MM.1S (cell line): ENCODE measurements around the gene FADS3.

Experiments used
- DNase-seq: peaks from one replicate; pipeline ENCODE4 v3.0.0-alpha.2; 2015
- H2AFZ ChIP-seq: fragments of 300-600 bp; sonication (generic); 2 replicates; pipeline ENCODE4 v1.6.0; 2016; ENCODE audit warnings: antibody characterized with exemption, low read length
- H3F3A ChIP-seq: fragments of 300-600 bp; sonication (generic); 2 replicates; pipeline ENCODE4 v1.6.1; 2016; ENCODE audit warnings: mild to moderate bottlenecking, antibody characterized with exemption, low read length, moderate library complexity, mixed read lengths; ENCODE audit not compliant: insufficient read depth
- H3K27ac ChIP-seq: fragments of 300-600 bp; sonication (generic); 2 replicates; pipeline ENCODE4 v1.5.1; 2016; ENCODE audit warnings: mild to moderate bottlenecking, low read length
- H3K27me3 ChIP-seq: fragments of 300-600 bp; sonication (generic); replicated peaks from 2 replicates; pipeline ENCODE4 v1.6.0; 2016; ENCODE audit warnings: low read length; ENCODE audit not compliant: insufficient read depth
- H3K36me3 ChIP-seq: fragments of 300-600 bp; sonication (generic); replicated peaks from 2 replicates; pipeline ENCODE4 v1.6.1; 2016; ENCODE audit warnings: mild to moderate bottlenecking, low read length, mixed read lengths; ENCODE audit not compliant: insufficient read depth
- H3K4me1 ChIP-seq: fragments of 300-600 bp; sonication (generic); 2 replicates; pipeline ENCODE4 v1.6.1; 2016; ENCODE audit warnings: low read length, mixed read lengths
- H3K4me2 ChIP-seq: fragments of 300-600 bp; sonication (generic); 2 replicates; pipeline ENCODE4 v1.6.0; 2016; ENCODE audit warnings: low read depth, low read length
- H3K4me3 ChIP-seq: fragments of 300-600 bp; sonication (generic); 2 replicates; pipeline ENCODE4 v1.5.1; 2016; ENCODE audit warnings: low read length, mixed read lengths
- H3K79me2 ChIP-seq: fragments of 300-600 bp; sonication (generic); 2 replicates; pipeline ENCODE4 v1.6.1; 2016; ENCODE audit warnings: mixed run types, low read length, mixed read lengths
- H3K9ac ChIP-seq: fragments of 300-600 bp; sonication (generic); 2 replicates; pipeline ENCODE4 v1.6.1; 2016; ENCODE audit warnings: low read length, mixed read lengths
- H3K9me2 ChIP-seq: fragments of 300-600 bp; sonication (generic); replicated peaks from 2 replicates; pipeline ENCODE4 v1.6.1; 2016; ENCODE audit warnings: mild to moderate bottlenecking, low read length, mixed read lengths; ENCODE audit not compliant: insufficient read depth
- H3K9me3 ChIP-seq: fragments of 300-600 bp; sonication (generic); replicated peaks from 2 replicates; pipeline ENCODE4 v1.6.1; 2016; ENCODE audit warnings: mild to moderate bottlenecking, low read length, mixed read lengths; ENCODE audit not compliant: insufficient read depth
- H4K20me1 ChIP-seq: fragments of 300-600 bp; sonication (generic); 2 replicates; pipeline ENCODE4 v1.6.1; 2016; ENCODE audit warnings: mild to moderate bottlenecking, low read length, moderate library complexity, mixed read lengths; ENCODE audit not compliant: insufficient read depth
- CTCF ChIP-seq: fragments of 300-600 bp; sonication (generic); IDR thresholded peaks from 2 replicates; pipeline ENCODE4 v1.5.1; 2016; ENCODE audit warnings: antibody characterized with exemption, low read length, mixed read lengths
- EZH2 ChIP-seq: fragments of 300-600 bp; sonication (generic); optimal IDR thresholded peaks from 2 replicates; pipeline ENCODE3; 2017; ENCODE audit warnings: low read depth, mild to moderate bottlenecking, antibody characterized with exemption, low read length, mixed read lengths
- EZH2phosphoT487 ChIP-seq: fragments of 300-600 bp; sonication (generic); IDR thresholded peaks from 2 replicates; pipeline ENCODE4 v1.6.1; 2018; ENCODE audit warnings: antibody characterized with exemption, low read length

FADS3 gene

DNA sequence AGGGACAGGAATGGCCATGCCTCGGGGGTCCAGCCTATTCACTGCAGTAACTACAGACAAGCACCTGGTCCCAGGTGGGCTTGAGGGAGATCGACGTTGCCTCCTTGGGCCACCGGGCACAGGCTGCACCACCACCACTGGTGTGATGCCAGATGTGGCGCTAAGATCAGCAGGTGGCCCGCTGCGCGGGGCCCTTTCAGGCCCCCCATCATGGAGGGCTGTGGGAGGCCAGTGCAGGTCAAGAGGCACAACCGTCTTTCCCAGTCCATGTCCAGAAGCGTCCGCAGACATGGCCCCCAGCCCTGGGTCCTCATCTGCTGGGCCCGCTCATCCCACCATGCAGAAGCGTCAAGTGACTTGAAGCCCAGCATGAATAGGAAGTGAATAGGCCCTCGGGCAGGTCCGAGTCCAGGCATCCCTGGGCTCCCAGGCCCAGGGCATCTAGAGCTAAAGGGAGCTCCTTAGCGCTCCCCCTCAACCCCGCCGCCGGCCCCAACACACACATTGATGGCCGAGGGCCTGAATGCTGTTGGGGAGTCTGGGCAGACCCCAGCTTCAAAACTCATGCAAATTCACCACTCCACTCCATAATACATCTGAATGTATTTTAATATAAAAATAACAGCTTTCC lies 18.3 kb downstream of the FADS3 start:
- no peak overlapping the region for H3K4me2 ChIP-seq
- no peaks in the 10 kb centered on the region for H3K36me3 ChIP-seq
- no peaks in the 10 kb centered on the region for H4K20me1 ChIP-seq
- H3K27ac ChIP-seq, result no peak overlapping the region
- H3K9ac ChIP-seq, result no peak overlapping the region
- TF ChIP-seq EZH2phosphoT487 (no peak), EZH2 (no peak), CTCF (no peak)
- H3K27me3 ChIP-seq, result peaks cover 93% of the 10 kb centered on the region
- no peak overlapping the region for H2AFZ ChIP-seq
- no peaks in the 10 kb centered on the region for H3K9me3 ChIP-seq
- no peaks in the 10 kb centered on the region for H3F3A ChIP-seq
- no peak for DNase-seq
- H3K4me1 ChIP-seq, result no peaks in the 10 kb centered on the region
- no peak overlapping the region for H3K4me3 ChIP-seq
- no peaks in the 10 kb centered on the region for H3K79me2 ChIP-seq
- no peaks in the 10 kb centered on the region for H3K9me2 ChIP-seq

- no peak for TF ChIP-seq EZH2
- TF ChIP-seq CTCF, result peak; percentile 73
- no peak for TF ChIP-seq EZH2phosphoT487
- Histone ChIP-seq H3K9ac (no peak overlapping the region), H3K9me3 (no peaks in the 10 kb centered on the region), H3K4me1 (no peaks in the 10 kb centered on the region), H3K27me3 (peaks cover 89% of the 10 kb centered on the region), H3K27ac (no peak overlapping the region), H2AFZ (no peak overlapping the region), H3F3A (no peaks in the 10 kb centered on the region), H3K4me2 (peak overlapping the region; percentile 31), H3K9me2 (no peaks in the 10 kb centered on the region), H4K20me1 (no peaks in the 10 kb centered on the region), H3K79me2 (no peaks in the 10 kb centered on the region), H3K36me3 (no peaks in the 10 kb centered on the region), H3K4me3 (no peak overlapping the region)
- DNase-seq, result peak; percentile 45
These were observed 20.2 kb downstream of the FADS3 start for GRCh38 chr11:61871158-61871597.

DNA sequence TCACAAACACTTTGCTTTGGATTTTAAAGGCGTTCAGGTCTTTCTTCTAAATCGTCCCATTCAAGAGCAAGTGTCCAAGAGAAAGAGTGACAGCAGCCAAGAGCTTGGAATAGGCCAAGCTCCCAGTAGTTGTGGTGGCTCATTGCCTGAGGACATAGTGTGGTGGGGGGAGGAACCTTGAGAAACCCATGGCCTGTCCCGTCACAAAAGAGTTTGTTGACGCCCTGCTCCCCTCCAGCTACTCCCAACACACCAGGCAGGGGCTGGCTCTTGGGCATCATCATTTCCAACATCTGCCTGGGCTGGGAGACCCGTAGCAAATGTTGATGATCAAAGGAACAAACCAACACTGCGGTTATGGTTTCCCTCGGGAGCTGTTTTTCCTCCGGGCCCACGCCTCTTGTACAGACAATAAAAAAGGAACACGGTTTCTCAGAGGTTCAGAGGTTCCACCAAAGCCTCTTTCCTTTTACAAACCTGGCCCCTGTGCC lies 20.8 kb downstream of the FADS3 start:
- Histone ChIP-seq H3K9ac (no peak overlapping the region), H3K27me3 (peaks cover 84% of the 10 kb centered on the region), H2AFZ (no peak overlapping the region), H3K36me3 (no peaks in the 10 kb centered on the region), H3K79me2 (no peaks in the 10 kb centered on the region), H3F3A (no peaks in the 10 kb centered on the region), H3K4me3 (no peak overlapping the region), H3K4me1 (no peaks in the 10 kb centered on the region), H3K9me2 (no peaks in the 10 kb centered on the region), H3K27ac (no peak overlapping the region), H3K4me2 (no peak overlapping the region), H3K9me3 (no peaks in the 10 kb centered on the region), H4K20me1 (no peaks in the 10 kb centered on the region)
- TF ChIP-seq EZH2phosphoT487 (no peak), CTCF (no peak), EZH2 (no peak)
- DNase-seq, result no peak
